Urothelium cell line (cell line): Measurements from ENCODE around the gene SCAPER.
"Not testable (repeated sequence)": the region's sequence is repeated elsewhere in the genome, so short reads cannot be mapped to it uniquely, and the experiment has no call there.

ENCODE experiments used
- DNase-seq: peaks from one replicate; pipeline ENCODE4 v3.0.0; 2011; ENCODE audit warnings: low spot score, mixed read lengths
- FAIRE-seq: peaks from 2 replicates; lab custom pipeline; 2011; peaks lifted over from hg19 to GRCh38; lab: Jason Lieb, UNC

The SCAPER gene

DNA sequence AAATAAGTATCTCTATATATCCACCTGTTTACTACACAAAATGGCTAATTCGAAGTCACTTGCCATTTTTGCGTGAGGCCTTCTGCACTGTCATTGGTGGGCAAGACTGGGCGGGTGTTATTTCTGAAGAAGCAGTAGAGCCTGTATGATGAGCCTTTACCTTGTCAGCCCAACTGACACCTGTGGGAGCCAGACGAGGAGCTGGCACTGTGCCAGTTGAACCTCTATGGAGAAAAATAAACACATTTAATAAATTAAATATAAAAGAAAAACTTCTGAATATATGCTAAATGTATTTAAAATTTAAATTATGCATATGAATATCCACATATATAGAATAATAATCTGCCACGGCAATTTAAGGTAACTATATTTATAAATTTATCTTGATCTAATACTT lies 109.9 kb downstream of the SCAPER start:
- DNase-seq (no peak), FAIRE-seq (no peak)

DNA sequence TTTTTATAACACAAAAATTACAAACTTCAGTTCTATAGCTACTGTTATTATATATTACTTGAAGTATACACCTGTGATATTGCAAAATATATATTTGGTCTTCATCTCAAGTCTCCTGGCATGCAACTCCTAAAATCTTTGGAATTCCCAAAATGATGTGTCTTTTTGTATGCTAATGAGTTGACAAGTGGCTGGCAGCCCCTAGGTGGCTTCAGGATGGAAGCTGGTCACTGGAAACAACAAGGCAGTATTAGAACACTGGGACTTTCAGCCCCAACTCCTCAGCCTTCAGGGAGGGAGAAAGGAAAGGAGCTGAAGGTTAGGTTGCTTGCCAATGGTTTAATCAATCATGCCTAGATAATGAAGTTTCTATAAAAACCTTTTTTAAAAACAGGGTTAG lies 112.0 kb downstream of the SCAPER start:
- FAIRE-seq: no peak
- DNase-seq: no peak

DNA sequence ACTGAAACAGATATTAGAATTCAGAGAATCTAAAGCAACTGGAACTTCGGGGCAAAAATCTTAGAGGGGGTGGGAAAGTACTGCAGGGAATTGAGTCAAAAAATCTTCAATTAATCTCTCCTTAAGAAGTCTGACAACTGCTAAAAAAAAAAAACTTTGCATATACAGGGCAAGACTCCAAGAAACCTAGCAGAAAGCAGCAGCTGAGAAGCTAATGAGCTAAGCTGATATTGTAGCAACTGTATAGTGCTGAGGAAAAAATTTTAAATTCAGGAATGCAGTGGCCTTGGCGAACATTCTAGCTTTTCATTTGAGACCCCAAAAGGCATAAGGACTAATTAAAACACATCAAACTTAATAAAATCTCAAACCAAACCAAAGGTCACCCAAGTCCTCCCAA lies 113.6 kb downstream of the SCAPER start:
- FAIRE-seq (no peak), DNase-seq (no peak)

- FAIRE-seq (no peak), DNase-seq (no peak)
These were observed 117.9 kb downstream of the SCAPER start for GRCh38 chr15:76787273-76787672.

- no peak for DNase-seq
- no peak for FAIRE-seq
These were observed 128.2 kb downstream of the SCAPER start for GRCh38 chr15:76776969-76777368.

DNA sequence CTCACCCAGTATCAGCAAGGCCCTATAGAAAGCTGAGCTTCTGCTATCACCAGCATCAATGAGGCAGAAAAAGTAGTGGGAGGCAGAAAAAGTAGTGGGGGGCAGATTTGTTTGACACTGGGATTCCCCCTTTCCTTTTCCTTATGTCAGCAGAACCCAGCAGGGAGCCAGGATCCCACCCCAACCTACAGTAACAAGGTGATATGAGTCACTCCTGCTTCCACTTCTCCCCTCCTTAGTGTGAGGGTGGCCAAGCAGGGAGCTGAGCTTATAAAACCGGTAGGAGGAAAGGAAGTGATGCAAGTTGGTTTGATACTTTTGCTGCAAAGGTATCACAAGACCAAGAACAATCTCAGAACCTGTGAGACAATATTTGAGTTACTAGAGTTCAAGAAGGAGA lies 128.7 kb downstream of the SCAPER start:
- no peak for DNase-seq

DNA sequence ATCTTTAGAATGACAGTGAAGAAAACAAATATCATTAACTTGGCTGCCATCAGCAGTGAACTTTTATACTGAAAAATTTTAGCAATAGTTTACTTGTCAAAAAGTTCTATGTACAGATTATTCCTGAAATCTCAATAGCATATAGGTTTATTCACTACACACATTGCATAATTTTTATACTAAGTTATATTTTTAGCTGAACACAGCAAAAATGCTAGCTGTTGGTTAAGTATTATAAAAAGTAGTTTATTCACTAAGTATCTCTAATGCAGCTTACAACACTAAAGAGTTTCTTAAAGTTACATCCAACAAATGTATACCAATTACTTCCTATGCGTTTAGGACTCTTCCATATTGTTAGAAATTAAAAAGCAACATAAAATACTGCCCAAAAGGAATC lies 131.9 kb downstream of the SCAPER start:
- FAIRE-seq: no peak

More for the DNA sequence above, 128.7 kb downstream of the SCAPER start:
- no peak for FAIRE-seq

GRCh38 chr15:76772776-76773175 lies 132.4 kb downstream of the SCAPER start:
- FAIRE-seq: no peak
- no peak for DNase-seq

More for the DNA sequence above, 131.9 kb downstream of the SCAPER start:
- no peak for DNase-seq

DNA sequence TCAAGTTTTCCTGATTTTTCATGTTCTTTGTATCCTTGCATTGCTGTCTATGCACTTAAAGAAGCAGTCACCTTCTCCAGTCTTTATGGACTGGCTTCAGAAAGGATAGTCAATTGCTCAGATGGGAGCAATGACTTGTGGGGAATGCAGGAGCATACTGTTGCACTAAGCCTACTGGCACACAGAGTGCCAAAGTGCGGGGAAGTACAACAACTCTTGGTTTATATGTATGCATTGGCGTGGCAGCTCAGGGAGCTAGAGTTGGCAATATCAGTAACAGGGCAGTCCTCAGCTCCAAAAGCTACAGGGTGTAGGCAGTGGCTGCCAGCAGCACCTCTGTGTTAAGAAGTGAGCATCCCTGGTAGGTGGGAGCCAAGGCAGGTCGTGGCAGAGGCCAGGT lies 141.1 kb downstream of the SCAPER start:
- DNase-seq (no peak), FAIRE-seq (no peak)

DNA sequence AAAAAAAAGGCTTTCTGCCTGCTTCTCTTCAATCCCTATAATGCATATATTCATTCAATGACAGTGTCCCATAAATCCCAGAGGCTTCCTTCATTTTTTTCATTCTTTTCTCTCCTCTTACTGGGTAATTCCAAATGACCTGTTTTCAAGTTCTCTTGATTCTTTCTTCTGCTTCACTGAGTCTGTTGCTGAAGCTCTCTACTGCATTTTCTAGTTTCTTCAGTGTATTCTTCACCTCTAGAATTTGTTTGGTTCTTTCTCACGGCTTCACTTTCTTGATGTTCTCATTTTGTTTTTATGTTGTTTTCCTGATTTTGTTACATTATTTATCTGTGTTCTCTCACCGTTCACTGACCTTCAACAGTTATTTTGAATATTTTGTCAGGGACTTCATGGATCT lies 141.6 kb downstream of the SCAPER start:
- FAIRE-seq: no peak

GRCh38 chr15:76756381-76756780 lies 148.8 kb downstream of the SCAPER start:
- FAIRE-seq (no peak), DNase-seq (no peak)

More for the DNA sequence above, 141.6 kb downstream of the SCAPER start:
- DNase-seq: no peak

- DNase-seq (no peak), FAIRE-seq (no peak)
These were observed 151.4 kb downstream of the SCAPER start for GRCh38 chr15:76753771-76754170.

DNA sequence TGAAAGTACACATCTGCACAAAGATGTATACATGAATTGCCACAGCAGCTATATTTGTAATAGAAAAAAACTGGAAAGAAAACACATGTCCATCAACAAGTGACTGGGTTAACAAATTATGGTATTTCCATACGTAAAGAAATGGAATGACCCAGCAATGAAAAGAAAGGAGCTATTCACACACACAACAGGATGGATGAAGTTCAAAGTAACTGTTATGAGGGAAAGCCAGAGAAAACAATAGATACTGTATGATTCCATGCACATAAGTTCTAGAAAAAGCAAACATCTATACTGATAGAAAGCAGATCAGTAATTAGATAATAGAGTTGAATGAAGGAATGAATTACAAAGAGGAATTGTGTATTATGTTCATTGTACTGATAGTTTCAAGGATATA lies 152.0 kb downstream of the SCAPER start:
- no peak for DNase-seq
- no peak for FAIRE-seq

DNA sequence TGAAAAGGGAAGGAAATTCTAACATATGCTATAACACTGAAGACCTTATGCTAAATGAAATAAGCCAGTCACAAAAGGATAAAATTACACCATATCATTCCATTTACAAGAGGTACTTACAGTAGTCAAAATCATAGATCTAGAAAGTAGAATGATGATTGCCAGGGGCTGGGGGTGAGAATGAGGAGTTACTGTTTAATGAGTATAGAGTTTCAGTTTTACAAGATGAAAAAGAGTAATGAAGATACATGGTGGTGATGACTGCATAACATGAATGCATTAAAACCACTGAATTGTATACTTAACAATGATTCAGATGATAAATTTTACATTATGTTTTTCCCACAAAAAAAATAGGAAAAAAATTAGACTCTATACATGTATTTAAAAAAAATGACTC lies 152.6 kb downstream of the SCAPER start:
- DNase-seq: no peak
- FAIRE-seq: no peak

DNA sequence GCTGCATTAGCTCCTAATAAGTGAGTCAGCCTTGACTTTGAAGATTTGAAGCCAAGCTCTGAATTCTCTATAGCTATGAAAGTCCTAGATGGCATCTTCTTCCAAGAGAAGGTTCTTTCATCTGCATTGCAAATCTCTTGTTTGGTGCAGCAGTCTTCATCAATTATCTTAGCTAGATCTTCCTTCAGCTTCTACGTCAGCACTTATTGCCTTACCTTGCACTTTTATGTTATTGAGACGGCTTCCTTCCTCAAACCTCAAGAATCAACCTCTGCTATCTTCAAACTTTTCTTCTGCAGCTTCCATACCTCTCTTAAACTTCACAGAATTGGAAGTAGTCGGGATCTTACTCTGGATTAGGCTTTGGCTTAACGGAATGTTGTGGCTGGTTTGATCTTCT lies 167.6 kb downstream of the SCAPER start:
- DNase-seq (no peak), FAIRE-seq (no peak)

- not testable (repeated sequence) for DNase-seq, FAIRE-seq
These were observed 172.8 kb downstream of the SCAPER start for GRCh38 chr15:76732321-76732720.

DNA sequence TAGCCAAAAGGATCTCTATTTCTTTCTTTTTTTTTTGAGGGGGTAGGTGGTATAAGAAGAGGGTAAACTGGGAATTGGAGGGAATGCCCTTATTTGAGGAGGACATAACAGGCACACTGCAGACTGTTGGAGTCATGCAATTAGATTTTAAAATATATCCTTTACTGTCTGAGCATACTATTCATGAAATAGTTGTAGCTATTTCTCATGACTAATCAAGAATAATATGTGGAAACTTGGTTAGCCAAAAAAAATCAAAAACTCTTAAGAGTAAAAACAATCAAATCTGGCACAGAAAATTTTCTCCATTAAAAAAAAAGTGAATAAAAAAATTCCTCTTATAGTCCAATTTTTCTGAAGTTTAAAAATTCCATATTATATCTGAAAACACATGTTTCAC lies 174.9 kb downstream of the SCAPER start:
- FAIRE-seq (no peak), DNase-seq (no peak)

DNA sequence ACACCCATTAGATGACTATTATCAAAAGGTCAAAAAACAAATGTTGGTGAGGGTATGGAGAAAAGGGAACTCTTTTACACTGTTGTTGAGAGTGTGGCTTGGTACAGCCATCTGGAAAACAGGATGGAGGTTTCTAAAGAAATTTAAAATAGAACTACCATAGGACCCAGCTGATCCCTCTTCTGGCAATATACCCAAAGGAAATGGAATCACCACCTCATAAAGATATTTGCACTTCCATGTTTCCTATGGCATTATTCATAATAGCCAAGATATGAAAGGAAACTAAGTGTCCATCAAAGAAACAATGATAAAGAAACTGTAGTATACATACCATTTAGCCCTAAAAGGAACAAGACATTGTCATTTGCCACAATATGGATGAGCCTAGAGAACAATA lies 186.3 kb downstream of the SCAPER start:
- FAIRE-seq: no peak
- DNase-seq: no peak

DNA sequence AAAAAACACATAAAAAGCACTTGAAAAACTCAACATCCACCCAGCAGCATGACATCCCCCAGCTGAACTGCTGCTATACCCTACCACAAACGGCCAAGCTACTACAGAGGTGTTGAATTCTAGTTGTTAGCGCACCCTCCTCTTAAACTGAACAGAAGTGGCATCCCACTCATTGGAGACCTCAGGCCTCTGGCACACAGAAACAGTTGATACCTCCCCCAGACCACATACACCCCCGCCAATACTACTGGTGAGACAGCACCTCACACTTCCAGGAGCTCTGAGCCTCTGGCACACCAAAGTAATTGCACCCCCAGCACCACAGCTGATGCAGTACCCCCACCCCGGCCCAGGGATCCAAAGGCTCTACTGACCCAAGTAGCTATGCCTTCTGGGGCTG lies 190.2 kb downstream of the SCAPER start:
- DNase-seq (no peak), FAIRE-seq (no peak)

DNA sequence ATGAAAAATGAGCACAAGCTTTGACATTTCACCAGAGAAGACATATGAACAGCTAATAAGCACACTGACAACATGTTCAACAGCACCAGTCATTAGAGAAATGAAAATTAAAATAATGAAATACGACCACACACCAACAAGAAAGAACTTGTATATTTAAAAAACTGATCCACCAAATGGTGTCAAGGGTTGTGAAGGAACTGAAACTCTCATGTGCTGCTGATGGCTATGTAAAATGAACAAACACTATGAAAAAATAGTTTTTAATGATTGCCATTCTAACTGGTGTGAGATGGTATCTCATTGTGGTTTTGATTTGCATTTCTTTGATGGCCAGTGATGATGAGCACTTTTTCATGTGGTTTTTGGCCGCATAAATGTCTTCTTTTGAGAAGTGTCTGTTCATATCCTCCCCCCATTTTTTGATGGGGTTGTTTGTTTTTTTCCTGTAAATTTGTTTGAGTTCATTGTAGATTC lies 193.8 kb downstream of the SCAPER start:
- FAIRE-seq: no peak
- DNase-seq: no peak

GRCh38 chr15:76704032-76704431 lies 201.1 kb downstream of the SCAPER start:
- not testable (repeated sequence) for FAIRE-seq

GRCh38 chr15:76696840-76697239 lies 208.3 kb downstream of the SCAPER start:
- DNase-seq (no peak), FAIRE-seq (no peak)

More at GRCh38 chr15:76704032-76704431, 201.1 kb downstream of the SCAPER start:
- DNase-seq: not testable (repeated sequence)

DNA sequence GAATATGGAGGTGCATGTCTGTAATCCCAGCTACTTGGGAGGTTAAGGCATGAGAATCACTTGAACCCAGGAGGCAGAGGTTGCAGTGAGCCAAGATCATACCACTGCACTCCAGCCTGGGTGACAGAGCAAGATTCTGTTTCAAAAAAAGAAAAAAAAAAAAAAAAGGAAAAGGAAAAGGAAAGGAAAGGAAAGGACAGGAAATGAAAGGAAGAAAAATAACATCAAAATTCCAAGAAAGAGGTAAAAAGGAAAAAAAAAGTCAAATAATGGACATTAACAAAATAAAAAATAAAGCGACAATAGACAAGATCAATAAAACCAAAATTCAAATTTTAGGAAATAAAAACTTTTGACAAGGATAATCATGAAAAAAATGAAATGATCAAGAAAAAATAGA lies 212.6 kb downstream of the SCAPER start:
- FAIRE-seq, DNase-seq: not testable (repeated sequence)
